GM12878 (cell line): ENCODE results near the gene P4HTM. TPM values are rescaled to one million over a fixed set of nuclear protein-coding genes. Genes with fewer than 3 reads are reported as not detected.

Experiments used
- ASH2L ChIP-seq: fragments of 300-600, 200-600 bp; sonication (generic); IDR thresholded peaks from 2 replicates; pipeline ENCODE4 v1.6.1; 2017; ENCODE audit warnings: low read depth, mild to moderate bottlenecking, borderline replicate concordance
- LARP7 ChIP-seq: fragments of 450-650 bp; IDR thresholded peaks from 2 replicates; pipeline ENCODE4 v1.6.1; 2017; ENCODE audit warnings: mild to moderate bottlenecking
- MEF2A ChIP-seq: IDR thresholded peaks from 2 replicates; pipeline ENCODE4 v1.6.1; 2011; ENCODE audit warnings: low read depth, mild to moderate bottlenecking, low read length, moderate library complexity; ENCODE audit not compliant: insufficient read depth
- MTA2 ChIP-seq: fragments of 450-650 bp; IDR thresholded peaks from 2 replicates; pipeline ENCODE4 v1.6.1; 2016; ENCODE audit warnings: low read depth, mild to moderate bottlenecking, moderate library complexity
- MTA3 ChIP-seq: IDR thresholded peaks from 2 replicates; pipeline ENCODE4 v1.6.1; 2012; ENCODE audit warnings: low read length, inconsistent platforms, borderline replicate concordance
- MYB ChIP-seq: fragments of 150-350 bp; IDR thresholded peaks from 2 replicates; pipeline ENCODE4 v1.6.1; 2014; ENCODE audit warnings: mild to moderate bottlenecking, low read depth, low read length, borderline replicate concordance
- NBN ChIP-seq: fragments of 450-650 bp; IDR thresholded peaks from 2 replicates; pipeline ENCODE4 v1.6.1; 2016
- NR2F1 ChIP-seq: fragments of 450-650 bp; conservative IDR thresholded peaks from 2 replicates; pipeline ENCODE4 v1.6.1; 2017; ENCODE audit warnings: mild to moderate bottlenecking
- PAX8 ChIP-seq: fragments of 450-650 bp; IDR thresholded peaks from 2 replicates; pipeline ENCODE4 v1.6.1; 2017; ENCODE audit warnings: mild to moderate bottlenecking, moderate library complexity
- PML ChIP-seq: IDR thresholded peaks from 2 replicates; pipeline ENCODE4 v1.6.1; 2012; ENCODE audit warnings: low read length, inconsistent platforms
- POLR2AphosphoS5 ChIP-seq: IDR thresholded peaks from 2 replicates; pipeline ENCODE4 v1.6.1; 2011; ENCODE audit warnings: mild to moderate bottlenecking, low read length, inconsistent platforms
- RCOR1 ChIP-seq: conservative IDR thresholded peaks from 2 replicates; pipeline ENCODE4 v1.6.1; 2012; ENCODE audit warnings: low read depth, low read length, improper control_type of control experiment
- SREBF2 ChIP-seq: IDR thresholded peaks from 2 replicates; pipeline ENCODE4 v1.6.1; 2012; ENCODE audit warnings: mild to moderate bottlenecking, low read length
- SRF ChIP-seq, 2 experiments: IDR thresholded peaks; 2 replicates each; pipeline ENCODE4 v1.6.1; 2011; ENCODE audit warnings: low read depth in 2 of 2, low read length in 2 of 2, mild to moderate bottlenecking in 1 of 2, moderate library complexity in 1 of 2
- SUZ12 ChIP-seq: fragments of 200-600 bp; sonication (generic); IDR thresholded peaks from one replicate; pipeline ENCODE4 v1.6.1; 2018; ENCODE audit warnings: antibody characterized with exemption, mild to moderate bottlenecking; ENCODE audit not compliant: unreplicated experiment
- TARDBP ChIP-seq: IDR thresholded peaks from 2 replicates; pipeline ENCODE4 v1.6.1; 2016; ENCODE audit warnings: borderline replicate concordance
- WRNIP1 ChIP-seq: IDR thresholded peaks from 2 replicates; pipeline ENCODE4 v1.6.1; 2011; ENCODE audit warnings: low read depth, low read length, improper control_type of control experiment, borderline replicate concordance
- YBX1 ChIP-seq: fragments of 450-650 bp; IDR thresholded peaks from 2 replicates; pipeline ENCODE4 v1.6.1; 2016; ENCODE audit warnings: antibody characterized with exemption
- ZSCAN29 ChIP-seq: fragments of 450-650 bp; IDR thresholded peaks from 2 replicates; pipeline ENCODE4 v1.6.1; 2017; ENCODE audit warnings: mild to moderate bottlenecking, moderate library complexity
- polyA plus RNA-seq, 11 experiments: library from polyadenylated mRNA; depleted of rRNA in 4 of 11; unstranded in 6 of 11; stranded (reverse) in 5 of 11; fragments of >200 nt; fragmentation: Nextera tagmentation in 4 of 11; fragmentation: Illumina TruSeq in 1 of 11; extraction: Ambion mirVana in 4 of 11; extraction: Trizol in 1 of 11; gene quantifications; 1 replicate in 1 of 11; 2 replicates in 10 of 11; pipeline versions ENCODE4 v1.2.1 to v1.2.3, GENCODE V29; 2011 to 2016; ENCODE audit warnings: inconsistent platforms in 2 of 11, missing spikeins in 2 of 11, low read depth in 1 of 11
- total RNA-seq, 4 experiments: library from RNA; depleted of rRNA in 3 of 4; stranded (reverse); fragments of >200 nt in 3 of 4; fragmentation: Illumina TruSeq in 1 of 4; extraction: Trizol in 1 of 4; gene quantifications; 2 replicates each; pipeline versions ENCODE4 v1.2.1 to v1.2.3, GENCODE V29; 2013 to 2021
- TF ChIP-seq, protein P1 (sequence below): IDR thresholded peaks from 2 replicates; pipeline ENCODE4 v1.6.1; 2012; ENCODE audit warnings: low read depth, low read length, improper control_type of control experiment
- TF ChIP-seq, protein P2 (sequence below): fragments of 450-650 bp; IDR thresholded peaks from 2 replicates; pipeline ENCODE4 v1.6.1; 2017; ENCODE audit warnings: mild to moderate bottlenecking, low read depth, inconsistent platforms; ENCODE audit not compliant: poor library complexity, severe bottlenecking
- TF ChIP-seq, protein P3 (sequence below): fragments of 450-650 bp; IDR thresholded peaks from 2 replicates; pipeline ENCODE4 v1.6.1; 2017; ENCODE audit warnings: borderline replicate concordance
- TF ChIP-seq, protein P4 (sequence below): fragments of 450-650 bp; formaldehyde crosslinking; IDR thresholded peaks from 2 replicates; pipeline ENCODE4 v1.5.0; 2022; ENCODE audit warnings: mild to moderate bottlenecking, missing genetic modification characterization

The P4HTM gene
- total and polyA plus RNA-seq, 10 of the 15 experiments (the other 5 are each of a cell fraction or from before 2014, with no cell fraction given): 0.76 to 28.8 (median 22.9) TPM

DNA sequence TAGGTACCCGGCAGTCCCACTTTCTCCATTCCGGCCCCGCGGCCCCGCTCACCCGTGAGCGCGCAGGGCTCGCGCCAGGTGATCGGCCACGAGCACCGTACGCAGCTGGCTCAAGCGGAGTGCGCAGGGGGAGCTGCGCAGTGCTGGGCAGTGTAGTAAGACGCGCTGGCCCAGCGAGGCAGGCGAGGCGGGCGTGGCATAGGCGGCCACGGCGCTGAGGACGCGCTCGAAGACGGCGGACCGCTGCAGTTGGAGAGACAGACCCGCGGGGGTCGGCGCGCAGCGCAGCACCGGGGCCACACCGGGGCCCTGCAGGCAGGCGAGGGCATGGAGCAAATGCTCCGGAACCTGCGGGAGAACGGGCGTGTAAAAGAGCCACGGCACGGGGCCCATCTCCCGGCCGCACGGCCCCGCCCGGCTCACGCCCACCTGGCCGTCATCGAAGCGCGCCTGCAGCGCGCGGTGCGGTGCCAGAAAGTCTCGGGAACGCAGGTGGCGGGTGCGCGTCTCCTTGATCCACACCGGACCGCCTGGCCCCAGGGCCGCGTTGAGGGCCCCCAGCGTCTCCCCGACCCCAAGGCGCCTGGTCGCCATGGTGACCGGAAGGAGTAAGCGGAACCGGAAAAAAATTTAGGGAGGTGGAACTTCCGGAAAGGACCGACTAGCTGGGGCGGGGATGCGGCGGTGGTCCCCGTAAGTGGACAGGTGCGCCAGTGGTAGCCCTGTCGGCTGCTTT is 28.1 kb downstream of the P4HTM start, which contains the start of gene DALRD3 (continued):
- TF ChIP-seq SUZ12 (no peak), MTA3 (no peak), LARP7 (no peak; the same call in 1 of the 2 replicates), SREBF2 (no peak), MTA2 (no peak), YBX1 (no peak), ZSCAN29 (no peak), MEF2A (no peak), PAX8 (no peak), WRNIP1 (no peak), ASH2L (no peak), RCOR1 (no peak), NR2F1 (peak; percentile 50; the same call in 1 of the 2 replicates), PML (no peak), POLR2AphosphoS5 (no peak), TARDBP (no peak), NBN (no peak), MYB (no peak), SRF (IDR thresholded peaks at IDR 0.05; ENCODE audit: low read depth in 2 of 2, low read length in 2 of 2) (0 out of 4 replicates have a peak, but pooled peaks of 1 of the 2 experiments have one; percentile 1)
- TF ChIP-seq, protein P1, sequence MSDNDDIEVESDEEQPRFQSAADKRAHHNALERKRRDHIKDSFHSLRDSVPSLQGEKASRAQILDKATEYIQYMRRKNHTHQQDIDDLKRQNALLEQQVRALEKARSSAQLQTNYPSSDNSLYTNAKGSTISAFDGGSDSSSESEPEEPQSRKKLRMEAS: no peak
- TF ChIP-seq, protein P2, sequence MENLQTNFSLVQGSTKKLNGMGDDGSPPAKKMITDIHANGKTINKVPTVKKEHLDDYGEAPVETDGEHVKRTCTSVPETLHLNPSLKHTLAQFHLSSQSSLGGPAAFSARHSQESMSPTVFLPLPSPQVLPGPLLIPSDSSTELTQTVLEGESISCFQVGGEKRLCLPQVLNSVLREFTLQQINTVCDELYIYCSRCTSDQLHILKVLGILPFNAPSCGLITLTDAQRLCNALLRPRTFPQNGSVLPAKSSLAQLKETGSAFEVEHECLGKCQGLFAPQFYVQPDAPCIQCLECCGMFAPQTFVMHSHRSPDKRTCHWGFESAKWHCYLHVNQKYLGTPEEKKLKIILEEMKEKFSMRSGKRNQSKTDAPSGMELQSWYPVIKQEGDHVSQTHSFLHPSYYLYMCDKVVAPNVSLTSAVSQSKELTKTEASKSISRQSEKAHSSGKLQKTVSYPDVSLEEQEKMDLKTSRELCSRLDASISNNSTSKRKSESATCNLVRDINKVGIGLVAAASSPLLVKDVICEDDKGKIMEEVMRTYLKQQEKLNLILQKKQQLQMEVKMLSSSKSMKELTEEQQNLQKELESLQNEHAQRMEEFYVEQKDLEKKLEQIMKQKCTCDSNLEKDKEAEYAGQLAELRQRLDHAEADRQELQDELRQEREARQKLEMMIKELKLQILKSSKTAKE: no peak
- TF ChIP-seq, protein P3, sequence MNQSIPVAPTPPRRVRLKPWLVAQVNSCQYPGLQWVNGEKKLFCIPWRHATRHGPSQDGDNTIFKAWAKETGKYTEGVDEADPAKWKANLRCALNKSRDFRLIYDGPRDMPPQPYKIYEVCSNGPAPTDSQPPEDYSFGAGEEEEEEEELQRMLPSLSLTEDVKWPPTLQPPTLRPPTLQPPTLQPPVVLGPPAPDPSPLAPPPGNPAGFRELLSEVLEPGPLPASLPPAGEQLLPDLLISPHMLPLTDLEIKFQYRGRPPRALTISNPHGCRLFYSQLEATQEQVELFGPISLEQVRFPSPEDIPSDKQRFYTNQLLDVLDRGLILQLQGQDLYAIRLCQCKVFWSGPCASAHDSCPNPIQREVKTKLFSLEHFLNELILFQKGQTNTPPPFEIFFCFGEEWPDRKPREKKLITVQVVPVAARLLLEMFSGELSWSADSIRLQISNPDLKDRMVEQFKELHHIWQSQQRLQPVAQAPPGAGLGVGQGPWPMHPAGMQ: no peak
- TF ChIP-seq, protein P4, sequence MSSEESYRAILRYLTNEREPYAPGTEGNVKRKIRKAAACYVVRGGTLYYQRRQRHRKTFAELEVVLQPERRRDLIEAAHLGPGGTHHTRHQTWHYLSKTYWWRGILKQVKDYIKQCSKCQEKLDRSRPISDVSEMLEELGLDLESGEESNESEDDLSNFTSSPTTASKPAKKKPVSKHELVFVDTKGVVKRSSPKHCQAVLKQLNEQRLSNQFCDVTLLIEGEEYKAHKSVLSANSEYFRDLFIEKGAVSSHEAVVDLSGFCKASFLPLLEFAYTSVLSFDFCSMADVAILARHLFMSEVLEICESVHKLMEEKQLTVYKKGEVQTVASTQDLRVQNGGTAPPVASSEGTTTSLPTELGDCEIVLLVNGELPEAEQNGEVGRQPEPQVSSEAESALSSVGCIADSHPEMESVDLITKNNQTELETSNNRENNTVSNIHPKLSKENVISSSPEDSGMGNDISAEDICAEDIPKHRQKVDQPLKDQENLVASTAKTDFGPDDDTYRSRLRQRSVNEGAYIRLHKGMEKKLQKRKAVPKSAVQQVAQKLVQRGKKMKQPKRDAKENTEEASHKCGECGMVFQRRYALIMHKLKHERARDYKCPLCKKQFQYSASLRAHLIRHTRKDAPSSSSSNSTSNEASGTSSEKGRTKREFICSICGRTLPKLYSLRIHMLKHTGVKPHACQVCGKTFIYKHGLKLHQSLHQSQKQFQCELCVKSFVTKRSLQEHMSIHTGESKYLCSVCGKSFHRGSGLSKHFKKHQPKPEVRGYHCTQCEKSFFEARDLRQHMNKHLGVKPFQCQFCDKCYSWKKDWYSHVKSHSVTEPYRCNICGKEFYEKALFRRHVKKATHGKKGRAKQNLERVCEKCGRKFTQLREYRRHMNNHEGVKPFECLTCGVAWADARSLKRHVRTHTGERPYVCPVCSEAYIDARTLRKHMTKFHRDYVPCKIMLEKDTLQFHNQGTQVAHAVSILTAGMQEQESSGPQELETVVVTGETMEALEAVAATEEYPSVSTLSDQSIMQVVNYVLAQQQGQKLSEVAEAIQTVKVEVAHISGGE (CRISPR knock-in tag): no peak
